ENCODE results near the gene FBXO22. TPM values are rescaled to one million over a fixed set of nuclear protein-coding genes. Genes with fewer than 3 reads are reported as not detected.
"Not testable (repeated sequence)": the region's sequence is repeated elsewhere in the genome, so short reads cannot be mapped to it uniquely, and the experiment has no call there.

FBXO22 gene
- total and polyA plus RNA-seq, 2 of the 13 experiments (the other 11 are each of a cell fraction or from before 2014, with no cell fraction given) = 45.7 to 112 TPM

DNA sequence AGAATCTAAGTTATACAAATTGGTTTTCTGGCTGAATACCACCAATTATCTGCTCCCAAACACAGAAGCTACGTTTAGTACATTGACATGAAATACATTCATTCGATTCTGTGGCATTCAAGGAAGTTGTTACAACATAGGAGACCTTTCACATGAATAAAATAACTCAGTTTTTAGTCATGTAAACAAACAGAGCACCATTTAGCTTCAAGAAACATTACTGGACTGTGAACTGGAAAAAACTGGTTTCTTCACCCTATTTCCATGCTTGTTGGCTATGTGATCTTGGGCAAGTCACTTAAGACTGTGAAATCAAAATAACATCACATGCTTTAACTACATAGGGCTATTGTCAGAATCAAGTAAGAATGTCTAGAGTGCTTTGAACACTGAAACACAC lies 62.4 kb downstream of the FBXO22 start:
- Histone ChIP-seq H4K20me1 (ENCODE audit: insufficient read depth, low read length) (no peaks in the 10 kb centered on the region), H3K27ac (ENCODE audit: extremely low read length, insufficient read depth, low read length) (no peak overlapping the region), H3K4me2 (ENCODE audit: low read depth, low read length) (no peak overlapping the region), H3K79me2 (ENCODE audit: insufficient read depth, low read length) (no peaks in the 10 kb centered on the region), H3K9me3 (ENCODE audit: low read length) (no peaks in the 10 kb centered on the region), H3K27me3 (ENCODE audit: control insufficient read depth in 1 of 2, insufficient read depth in 2 of 2, low read length in 2 of 2) (peaks cover 0 to 4% of the 10 kb centered on the region in 2 experiments; a peak in 1 of 5 replicates), H2AFZ (ENCODE audit: low read length) (no peak overlapping the region), H3K36me3 (replicated peaks in 1 of 2; ENCODE audit: control insufficient read depth in 1 of 2, insufficient read depth in 2 of 2, low read length in 2 of 2) (no peaks in the 10 kb centered on the region), H3K4me1 (ENCODE audit: insufficient read depth, low read length) (peaks cover 14% of the 10 kb centered on the region), H3K4me3 (replicated peaks in 1 of 3; ENCODE audit: insufficient read depth in 1 of 3, low read depth in 2 of 3, low read length in 3 of 3) (no peak overlapping the region), H3K9ac (ENCODE audit: insufficient read depth, low read depth, low read length) (no peak overlapping the region)
- ATAC-seq = no peak
- DNase-seq (ENCODE audit: low spot score) = no peak
- BruUV-seq (replicated peaks) = no TSS peak
- WGBS (ENCODE audit: low lambda C conversion rate) = 0% methylated on average over 2 of the region's 2 CpGs
- in situ Hi-C loops (cut with HindIII; ENCODE audit: extremely low pct_ligation_motif_present, low pct_unique_long_range_greater_than_20kb) (no loop called here), intact Hi-C loops (cut with micrococcal nuclease; ENCODE audit: unreplicated experiment) (no loop called here)
- no peak for FAIRE-seq
- TF ChIP-seq, protein P1, sequence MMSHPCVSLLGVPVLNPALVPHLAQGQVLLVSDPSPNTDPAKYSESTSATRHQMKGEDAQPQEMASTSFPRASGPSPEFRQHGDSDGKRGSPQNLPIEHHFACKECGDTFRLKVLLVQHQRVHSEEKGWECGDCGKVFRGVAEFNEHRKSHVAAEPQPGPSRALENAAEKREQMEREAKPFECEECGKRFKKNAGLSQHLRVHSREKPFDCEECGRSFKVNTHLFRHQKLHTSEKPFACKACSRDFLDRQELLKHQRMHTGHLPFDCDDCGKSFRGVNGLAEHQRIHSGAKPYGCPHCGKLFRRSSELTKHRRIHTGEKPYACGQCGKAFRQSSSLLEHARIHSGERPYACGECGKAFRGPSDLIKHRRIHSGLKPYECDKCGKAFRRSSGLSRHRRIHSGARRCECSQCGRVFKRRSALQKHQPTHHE (CRISPR knock-in tag; IDR thresholded peaks at IDR 0.05; ENCODE audit: borderline replicate concordance) = no peak
- TF ChIP-seq KDM2A (CRISPR knock-in tag; IDR thresholded peaks at IDR 0.05; ENCODE audit: borderline replicate concordance, low read depth) (no peak), ZFP36L2 (CRISPR knock-in tag; IDR thresholded peaks at IDR 0.05) (no peak), ZNF775 (CRISPR knock-in tag; IDR thresholded peaks at IDR 0.05; ENCODE audit: borderline replicate concordance) (no peak), ZNF7 (CRISPR knock-in tag; IDR thresholded peaks at IDR 0.05) (no peak), MTA1 (CRISPR knock-in tag; IDR thresholded peaks at IDR 0.05; ENCODE audit: borderline replicate concordance) (no peak), MXD4 (CRISPR knock-in tag; IDR thresholded peaks at IDR 0.05) (no peak), ZNF432 (CRISPR knock-in tag; IDR thresholded peaks at IDR 0.05; ENCODE audit: borderline replicate concordance) (no peak), ZSCAN30 (CRISPR knock-in tag; IDR thresholded peaks at IDR 0.05) (no peak), ARID2 (CRISPR knock-in tag; IDR thresholded peaks at IDR 0.05; ENCODE audit: borderline replicate concordance) (no peak), AHR (CRISPR knock-in tag; IDR thresholded peaks at IDR 0.05) (no peak)
- TF ChIP-seq, protein P2, sequence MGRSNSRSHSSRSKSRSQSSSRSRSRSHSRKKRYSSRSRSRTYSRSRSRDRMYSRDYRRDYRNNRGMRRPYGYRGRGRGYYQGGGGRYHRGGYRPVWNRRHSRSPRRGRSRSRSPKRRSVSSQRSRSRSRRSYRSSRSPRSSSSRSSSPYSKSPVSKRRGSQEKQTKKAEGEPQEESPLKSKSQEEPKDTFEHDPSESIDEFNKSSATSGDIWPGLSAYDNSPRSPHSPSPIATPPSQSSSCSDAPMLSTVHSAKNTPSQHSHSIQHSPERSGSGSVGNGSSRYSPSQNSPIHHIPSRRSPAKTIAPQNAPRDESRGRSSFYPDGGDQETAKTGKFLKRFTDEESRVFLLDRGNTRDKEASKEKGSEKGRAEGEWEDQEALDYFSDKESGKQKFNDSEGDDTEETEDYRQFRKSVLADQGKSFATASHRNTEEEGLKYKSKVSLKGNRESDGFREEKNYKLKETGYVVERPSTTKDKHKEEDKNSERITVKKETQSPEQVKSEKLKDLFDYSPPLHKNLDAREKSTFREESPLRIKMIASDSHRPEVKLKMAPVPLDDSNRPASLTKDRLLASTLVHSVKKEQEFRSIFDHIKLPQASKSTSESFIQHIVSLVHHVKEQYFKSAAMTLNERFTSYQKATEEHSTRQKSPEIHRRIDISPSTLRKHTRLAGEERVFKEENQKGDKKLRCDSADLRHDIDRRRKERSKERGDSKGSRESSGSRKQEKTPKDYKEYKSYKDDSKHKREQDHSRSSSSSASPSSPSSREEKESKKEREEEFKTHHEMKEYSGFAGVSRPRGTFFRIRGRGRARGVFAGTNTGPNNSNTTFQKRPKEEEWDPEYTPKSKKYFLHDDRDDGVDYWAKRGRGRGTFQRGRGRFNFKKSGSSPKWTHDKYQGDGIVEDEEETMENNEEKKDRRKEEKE (IDR thresholded peaks at IDR 0.05) = no peak
- TF ChIP-seq, protein P3, sequence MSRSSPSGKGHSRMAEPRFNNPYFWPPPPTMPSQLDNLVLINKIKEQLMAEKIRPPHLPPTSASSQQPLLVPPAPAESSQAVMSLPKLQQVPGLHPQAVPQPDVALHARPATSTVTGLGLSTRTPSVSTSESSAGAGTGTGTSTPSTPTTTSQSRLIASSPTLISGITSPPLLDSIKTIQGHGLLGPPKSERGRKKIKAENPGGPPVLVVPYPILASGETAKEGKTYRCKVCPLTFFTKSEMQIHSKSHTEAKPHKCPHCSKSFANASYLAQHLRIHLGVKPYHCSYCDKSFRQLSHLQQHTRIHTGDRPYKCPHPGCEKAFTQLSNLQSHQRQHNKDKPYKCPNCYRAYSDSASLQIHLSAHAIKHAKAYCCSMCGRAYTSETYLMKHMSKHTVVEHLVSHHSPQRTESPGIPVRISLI (CRISPR knock-in tag; IDR thresholded peaks at IDR 0.05; ENCODE audit: borderline replicate concordance) = no peak
- CTCF ChIA-PET (ENCODE audit: low intra/inter-chr PET ratio, low total read pairs) = no interaction called here
- POLR2A ChIA-PET = no interaction called here

DNA sequence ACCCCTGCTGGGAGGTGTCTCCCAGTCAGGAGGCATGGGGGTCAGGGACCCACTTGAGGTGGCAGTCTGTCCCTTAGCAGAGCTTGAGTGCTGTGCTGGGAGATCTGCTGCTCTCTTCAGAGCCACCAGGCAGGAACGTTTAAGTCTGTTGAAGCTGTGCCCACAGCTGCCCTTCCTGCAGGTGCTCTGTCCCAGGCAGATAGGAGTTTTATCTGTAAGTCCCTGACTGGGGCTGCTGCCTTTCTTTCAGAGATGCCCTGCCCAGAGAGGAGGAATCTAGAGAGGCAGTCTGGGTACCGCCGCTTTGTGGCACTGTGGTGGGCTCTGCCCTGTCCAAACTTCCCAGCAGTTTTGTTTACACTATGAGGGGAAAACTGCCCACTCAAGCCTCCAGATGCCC lies 73.1 kb downstream of the FBXO22 start:
- CTCF ChIA-PET (ENCODE audit: low intra/inter-chr PET ratio, low total read pairs); DNase-seq (ENCODE audit: low spot score); H2AFZ ChIP-seq (ENCODE audit: low read length); H3K27ac ChIP-seq (ENCODE audit: extremely low read length, insufficient read depth, low read length); H3K4me2 ChIP-seq (ENCODE audit: low read depth, low read length); H3K9me3 ChIP-seq (ENCODE audit: low read length); FAIRE-seq; POLR2A ChIA-PET; in situ Hi-C loops (cut with HindIII; ENCODE audit: extremely low pct_ligation_motif_present, low pct_unique_long_range_greater_than_20kb); BruUV-seq (replicated peaks); H4K20me1 ChIP-seq (ENCODE audit: insufficient read depth, low read length); H3K4me3 ChIP-seq (replicated peaks in 1 of 3; ENCODE audit: insufficient read depth in 1 of 3, low read depth in 2 of 3, low read length in 3 of 3); intact Hi-C loops (cut with micrococcal nuclease; ENCODE audit: unreplicated experiment); H3K9ac ChIP-seq (ENCODE audit: insufficient read depth, low read depth, low read length); H3K27me3 ChIP-seq (ENCODE audit: control insufficient read depth in 1 of 2, insufficient read depth in 2 of 2, low read length in 2 of 2); ATAC-seq; H3K36me3 ChIP-seq (replicated peaks in 1 of 2; ENCODE audit: control insufficient read depth in 1 of 2, insufficient read depth in 2 of 2, low read length in 2 of 2); H3K4me1 ChIP-seq (ENCODE audit: insufficient read depth, low read length); H3K79me2 ChIP-seq (ENCODE audit: insufficient read depth, low read length): not testable (repeated sequence)
- no CpG with 5 or more reads among the region's 3 CpGs for WGBS (ENCODE audit: low lambda C conversion rate)

Measured in HepG2 (cell line).